NK-92 treated with Interleukin-12 subunit alpha and Interleukin-12 subunit beta, amount 100 ng/mL, for 24 hours (cell line): Measurements from ENCODE around the gene GUCD1.

Experiments used
- DNase-seq: peaks from one replicate; lab custom pipeline; 2025; lab: John Stamatoyannopoulos, UW

The GUCD1 gene

DNA sequence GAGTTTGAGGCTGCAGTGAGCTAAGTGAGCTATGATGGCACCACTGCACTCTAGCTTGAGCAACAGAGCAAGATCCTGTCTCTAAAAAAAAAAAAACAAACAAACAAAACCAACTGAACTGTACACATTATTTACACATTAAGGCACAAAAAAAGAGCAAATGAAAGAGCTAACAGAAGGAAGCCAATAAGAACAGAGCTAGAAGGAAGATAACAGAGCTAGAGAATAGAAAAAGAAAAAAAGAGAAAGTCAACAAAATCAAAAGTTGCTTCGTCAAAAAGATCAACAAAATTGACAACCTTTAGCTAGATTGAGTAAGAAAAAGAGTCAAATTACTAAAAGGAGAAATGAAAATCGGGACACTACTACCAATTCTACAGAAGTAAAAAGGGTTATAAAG, 25.0 kb downstream of the GUCD1 start:
- no peak for DNase-seq

DNA sequence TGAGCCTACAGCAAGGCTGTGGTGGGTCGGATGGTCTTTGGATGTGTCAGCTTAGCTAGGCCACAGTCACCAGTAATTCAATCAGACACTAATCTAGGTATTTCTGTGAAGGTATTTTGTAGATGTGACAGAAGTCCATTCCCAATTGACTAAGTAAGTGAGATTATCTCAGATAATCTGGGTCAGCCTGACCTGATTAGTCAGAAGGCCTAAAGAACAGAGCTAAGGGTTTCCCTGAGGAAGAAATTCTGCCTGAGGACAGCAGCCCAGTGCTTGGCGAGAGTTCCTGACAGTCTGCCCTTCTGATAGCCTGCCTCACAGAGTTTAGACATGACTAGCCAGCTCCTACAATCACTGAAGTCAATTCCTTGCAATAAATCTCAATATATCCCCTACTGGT, 28.7 kb downstream of the GUCD1 start:
- DNase-seq = no peak

DNA sequence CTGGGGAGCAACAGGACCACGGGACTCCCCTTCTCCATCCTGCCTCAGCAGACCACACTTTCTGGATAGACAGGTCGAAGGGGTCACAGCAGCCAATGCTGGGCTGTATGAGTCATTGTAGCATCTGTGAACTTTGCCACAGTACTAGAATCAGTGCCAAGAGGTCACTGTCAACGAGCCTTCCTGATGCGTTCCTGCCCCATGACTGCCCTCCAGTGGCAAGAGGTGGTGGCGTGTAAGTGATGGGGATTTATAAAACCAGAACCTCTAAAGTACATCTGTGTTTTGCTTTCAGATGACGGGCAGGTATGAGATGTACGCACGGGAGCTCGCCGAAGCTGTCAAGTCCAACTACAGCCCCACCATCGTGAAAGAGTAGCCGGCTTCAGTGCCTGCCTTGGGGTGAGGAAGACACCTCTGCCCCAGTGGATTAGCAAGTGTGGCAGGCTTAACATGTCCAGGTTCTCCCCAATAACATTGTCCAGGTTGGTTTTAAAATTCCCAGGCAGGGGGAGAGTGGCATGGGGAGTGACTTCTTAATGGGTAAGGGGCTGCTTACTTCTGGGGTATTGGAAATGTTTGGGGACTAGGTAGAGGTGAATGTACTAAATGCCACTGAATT, 29.4 kb downstream of the GUCD1 start:
- peak; percentile 68 for DNase-seq

DNA sequence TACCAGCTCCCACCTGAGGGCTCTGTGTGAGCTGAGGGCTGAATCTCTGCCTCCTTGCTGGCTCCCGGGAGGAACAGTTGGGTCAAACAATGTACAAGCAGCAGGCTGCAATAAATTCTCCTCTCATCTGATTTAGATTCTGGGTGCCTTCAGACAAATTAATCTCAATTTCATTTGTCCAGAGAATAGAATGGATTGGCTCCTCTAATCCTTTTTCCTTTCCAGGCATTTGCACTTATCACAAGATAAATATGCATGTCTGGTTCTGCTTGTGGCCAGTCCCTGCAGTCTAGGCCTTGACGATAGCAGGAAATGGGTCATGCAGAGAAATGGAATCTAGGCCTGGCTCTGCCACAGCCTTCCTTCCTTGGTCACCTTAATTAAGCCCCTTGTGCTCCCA, 31.1 kb downstream of the GUCD1 start:
- no peak for DNase-seq

DNA sequence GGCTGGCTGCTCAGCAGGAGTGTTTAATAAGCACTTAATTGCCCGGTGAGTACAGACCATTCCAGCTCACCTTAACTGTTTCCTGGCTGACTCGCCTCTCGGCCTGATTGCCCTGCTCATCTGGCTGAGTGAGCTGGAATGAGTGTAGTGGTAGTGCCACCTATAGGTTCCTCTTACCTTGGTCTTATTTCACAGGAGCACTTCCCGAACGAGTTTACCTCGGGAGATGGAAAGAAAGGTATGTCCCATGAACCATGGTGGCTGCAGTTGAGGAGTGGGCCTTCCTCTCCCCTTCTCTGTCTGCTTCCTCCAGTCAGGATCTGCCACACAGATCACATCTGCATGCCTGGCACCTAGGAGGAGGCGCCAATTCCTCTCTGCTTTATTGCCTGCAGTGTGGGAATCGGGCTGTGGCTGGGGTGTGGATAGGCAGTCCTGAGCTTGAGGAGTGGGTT, 33.1 kb downstream of the GUCD1 start:
- peak; percentile 34 for DNase-seq

DNA sequence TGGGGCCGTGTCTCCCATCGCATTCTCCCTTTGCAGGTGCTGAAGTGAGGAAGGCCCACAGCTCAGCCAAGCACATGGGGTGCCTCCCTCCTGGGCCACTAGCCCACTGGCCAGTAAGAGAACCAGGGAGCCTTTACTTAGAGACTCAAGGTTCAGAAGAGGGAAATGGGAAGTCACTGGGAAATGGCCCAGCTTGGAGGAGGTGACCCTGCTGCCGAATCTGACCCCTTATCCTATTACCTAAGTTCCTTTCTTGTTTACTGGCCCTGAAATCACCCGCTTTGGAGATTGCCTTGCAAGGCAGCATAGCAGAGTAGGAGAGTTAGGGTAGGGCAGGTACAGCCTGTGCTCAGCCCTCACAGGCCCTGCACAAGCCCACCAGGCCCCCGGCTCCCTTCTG, 35.4 kb downstream of the GUCD1 start:
- DNase-seq = no peak

DNA sequence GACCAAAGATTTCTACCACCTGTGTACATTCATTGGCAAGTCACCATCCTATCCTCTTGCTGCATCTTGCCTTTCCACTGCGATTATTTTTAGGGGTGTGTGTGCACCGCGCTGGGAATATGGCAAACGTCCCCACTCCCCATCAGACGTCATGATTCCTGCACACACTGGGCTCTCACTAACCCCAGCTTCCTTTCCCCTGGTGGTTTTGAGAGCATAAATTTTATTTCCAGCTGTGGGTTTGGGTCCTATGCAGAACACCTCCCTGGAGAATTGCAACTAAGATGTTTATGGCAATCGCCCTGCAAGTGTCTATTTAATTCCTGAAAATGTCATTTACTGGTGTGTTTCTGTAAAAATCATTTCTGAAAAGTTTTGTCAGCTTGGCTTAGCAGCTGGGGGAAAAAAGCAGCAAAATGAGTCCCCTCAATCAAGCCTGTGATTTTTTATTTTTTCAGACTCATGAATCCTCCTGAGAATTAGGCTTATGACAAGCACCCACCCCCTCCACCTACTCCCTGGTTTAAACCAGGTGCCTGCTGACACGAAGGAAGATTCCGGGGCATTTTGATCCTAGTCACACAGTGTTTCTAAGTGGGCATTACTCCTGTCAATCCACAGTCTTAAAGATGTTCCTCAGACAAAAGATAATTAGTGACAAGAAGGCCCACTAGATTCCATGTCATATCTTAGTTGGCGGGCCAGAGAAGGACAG, 36.0 kb downstream of the GUCD1 start:
- DNase-seq = no peak

DNA sequence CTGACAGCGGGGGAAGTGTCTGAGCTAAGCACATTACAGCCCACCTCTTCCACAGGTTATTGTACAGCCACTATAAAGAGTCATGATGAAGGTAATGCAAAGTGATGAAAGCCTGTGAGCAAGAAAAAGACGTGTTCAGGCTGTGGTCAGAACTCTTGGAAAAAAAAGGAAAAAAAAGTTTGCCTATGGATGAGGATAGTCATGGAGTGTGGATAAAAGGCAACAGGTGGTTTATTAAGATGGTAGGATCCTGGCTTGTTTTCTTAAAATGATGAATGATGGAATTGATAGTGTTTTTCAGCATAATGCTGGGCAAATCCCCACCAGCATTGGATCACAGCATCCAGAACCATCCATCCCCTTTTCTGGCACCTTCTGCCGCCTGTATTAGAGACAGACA, 36.7 kb downstream of the GUCD1 start:
- no peak for DNase-seq

DNA sequence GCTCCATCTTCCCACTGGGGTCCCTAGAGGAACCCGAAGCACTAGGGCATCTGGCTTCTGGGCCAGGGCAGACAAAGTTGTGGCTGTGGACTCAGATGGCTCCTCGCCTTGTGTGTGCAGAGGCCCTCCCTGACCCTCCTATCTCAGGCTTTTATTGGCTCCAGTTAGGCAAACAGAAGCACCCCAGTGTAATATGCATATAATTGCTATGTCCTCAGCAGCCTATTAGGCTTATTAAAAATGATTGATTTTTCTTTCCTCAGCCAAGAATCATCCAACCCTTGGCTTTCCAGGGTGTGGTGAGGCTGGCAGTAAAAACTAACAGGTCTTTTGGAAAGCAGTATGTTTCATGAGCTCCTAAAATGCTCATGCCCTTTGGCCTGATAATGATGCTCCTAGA, 37.5 kb downstream of the GUCD1 start:
- DNase-seq = no peak

DNA sequence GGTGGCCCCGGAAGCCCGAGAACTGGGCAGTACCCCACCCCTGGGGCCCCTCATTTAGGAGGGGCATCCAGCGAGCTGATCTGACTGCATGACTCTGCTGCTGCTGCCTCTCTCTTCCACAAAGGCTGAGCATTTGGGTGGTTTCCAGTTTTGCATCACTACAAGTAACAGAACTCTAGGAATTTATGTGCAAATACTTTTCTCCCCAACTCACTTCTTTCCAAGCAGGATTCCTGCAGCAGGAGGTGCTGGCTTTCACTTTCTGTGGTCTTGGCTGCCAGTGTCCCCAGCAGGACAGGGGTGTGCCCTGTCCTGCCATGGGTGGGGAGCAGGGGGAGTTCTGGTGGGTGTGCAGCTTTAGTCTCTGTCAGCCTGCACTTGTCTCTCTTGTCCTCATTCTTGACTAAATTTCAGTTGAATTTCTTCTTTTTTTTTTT, 38.6 kb downstream of the GUCD1 start:
- peak; percentile 22 for DNase-seq

DNA sequence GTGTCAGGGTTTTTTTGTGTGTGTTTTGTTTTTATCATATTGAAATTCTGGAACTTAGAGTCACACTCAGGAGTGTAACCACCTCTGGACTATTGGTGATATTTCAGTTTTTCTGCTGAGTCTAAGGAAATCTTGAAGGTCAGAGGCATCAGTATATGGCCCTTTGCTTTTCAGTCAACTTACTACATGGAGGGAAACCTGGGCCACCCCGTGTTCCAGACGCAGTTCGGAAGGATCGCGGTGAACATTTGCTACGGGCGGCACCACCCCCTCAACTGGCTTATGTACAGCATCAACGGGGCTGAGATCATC, 40.0 kb downstream of the GUCD1 start:
- no peak for DNase-seq

DNA sequence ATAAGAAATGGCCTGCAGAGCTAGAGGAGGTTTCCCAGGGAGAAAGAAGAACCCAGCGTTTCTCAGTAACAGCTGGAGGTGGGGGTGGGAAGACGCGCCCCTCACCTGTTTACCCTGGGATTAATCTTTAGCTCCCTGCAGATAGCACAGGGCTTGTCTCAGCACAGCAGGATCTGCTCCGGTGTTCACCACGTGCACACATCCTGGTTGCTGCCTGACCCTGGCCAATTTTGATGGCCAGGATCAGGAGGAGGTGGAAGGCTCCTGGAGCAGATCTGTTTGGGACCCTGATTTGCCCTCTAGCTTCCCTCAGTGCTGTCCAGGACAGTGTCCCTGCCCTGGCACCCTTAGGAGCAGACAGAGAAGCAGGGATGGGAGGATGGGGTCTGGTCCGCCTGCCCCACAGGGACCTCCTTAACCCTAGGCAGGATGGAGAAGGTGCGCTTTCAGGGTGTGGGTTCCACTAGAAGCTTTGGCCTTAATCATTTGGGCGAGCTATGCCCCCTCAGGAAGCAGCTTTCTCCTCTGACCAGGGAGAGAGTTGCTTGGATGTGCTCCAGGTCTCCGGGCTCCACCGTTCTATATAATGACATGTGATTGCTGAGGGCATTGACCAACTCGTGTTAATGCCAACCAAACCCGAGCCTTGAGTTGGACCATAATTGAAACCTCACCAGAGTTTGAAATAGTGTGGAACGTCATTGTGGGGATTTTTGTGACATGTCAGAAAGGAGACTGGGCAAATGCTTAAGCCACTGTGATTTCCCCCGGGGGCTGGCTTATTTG, 40.5 kb downstream of the GUCD1 start:
- DNase-seq = no peak

DNA sequence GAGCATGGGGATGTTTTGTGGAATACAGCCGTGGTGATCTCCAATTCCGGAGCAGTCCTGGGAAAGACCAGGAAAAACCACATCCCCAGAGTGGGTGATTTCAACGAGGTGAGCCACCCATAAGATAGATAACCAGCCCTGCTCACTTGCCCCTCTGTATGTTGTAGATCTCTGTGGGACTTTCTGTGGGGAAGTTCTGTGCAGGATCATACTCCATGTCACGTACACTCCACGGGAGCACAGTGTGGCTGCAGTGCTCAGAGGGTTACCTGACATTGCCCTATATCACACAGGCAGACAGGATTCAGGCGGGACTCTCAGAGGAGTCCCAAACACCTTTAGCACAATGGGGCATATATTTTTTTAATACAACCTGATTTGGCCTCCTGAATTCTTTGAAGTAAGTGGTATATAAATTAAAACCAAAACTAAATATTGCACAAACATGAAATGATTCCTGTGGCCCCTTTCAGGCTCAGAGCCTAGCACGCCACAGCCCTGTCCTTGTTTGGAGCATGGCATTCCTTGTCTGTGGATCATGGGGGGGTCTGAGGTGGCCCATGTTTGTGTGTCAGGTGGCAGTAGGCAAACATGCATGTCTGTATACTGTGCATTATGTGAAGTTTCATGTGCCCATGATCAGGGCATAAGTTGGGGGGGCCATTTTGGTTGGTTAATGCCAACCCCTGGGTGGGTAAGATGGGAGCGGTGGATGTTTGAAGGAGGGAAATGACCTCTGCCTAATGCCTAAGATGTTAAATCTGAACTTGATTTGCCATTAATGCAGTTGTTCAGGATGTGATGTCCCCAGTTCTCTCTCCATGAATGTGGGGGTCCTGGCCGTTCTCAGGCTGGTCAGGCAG, 41.3 kb downstream of the GUCD1 start:
- no peak for DNase-seq

DNA sequence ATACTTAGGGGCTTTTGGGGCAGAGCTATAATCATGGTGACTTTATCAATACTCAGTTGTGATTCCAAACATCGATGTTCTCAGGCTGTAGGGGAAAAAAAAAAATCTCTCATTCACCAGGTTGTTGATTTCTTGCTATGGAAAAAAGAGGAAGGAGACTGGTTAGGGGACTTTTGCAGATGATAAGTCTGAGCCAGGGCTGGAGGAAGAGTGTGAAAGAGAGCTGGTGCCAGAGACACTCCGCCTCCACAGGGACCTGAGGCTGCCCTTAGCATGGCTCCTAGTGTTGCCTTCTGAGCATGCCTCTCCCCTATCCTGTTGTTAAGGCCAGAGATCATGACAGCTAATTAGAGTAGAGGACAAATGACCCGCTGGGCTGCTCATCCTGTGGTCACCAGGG, 42.9 kb downstream of the GUCD1 start:
- DNase-seq = no peak

DNA sequence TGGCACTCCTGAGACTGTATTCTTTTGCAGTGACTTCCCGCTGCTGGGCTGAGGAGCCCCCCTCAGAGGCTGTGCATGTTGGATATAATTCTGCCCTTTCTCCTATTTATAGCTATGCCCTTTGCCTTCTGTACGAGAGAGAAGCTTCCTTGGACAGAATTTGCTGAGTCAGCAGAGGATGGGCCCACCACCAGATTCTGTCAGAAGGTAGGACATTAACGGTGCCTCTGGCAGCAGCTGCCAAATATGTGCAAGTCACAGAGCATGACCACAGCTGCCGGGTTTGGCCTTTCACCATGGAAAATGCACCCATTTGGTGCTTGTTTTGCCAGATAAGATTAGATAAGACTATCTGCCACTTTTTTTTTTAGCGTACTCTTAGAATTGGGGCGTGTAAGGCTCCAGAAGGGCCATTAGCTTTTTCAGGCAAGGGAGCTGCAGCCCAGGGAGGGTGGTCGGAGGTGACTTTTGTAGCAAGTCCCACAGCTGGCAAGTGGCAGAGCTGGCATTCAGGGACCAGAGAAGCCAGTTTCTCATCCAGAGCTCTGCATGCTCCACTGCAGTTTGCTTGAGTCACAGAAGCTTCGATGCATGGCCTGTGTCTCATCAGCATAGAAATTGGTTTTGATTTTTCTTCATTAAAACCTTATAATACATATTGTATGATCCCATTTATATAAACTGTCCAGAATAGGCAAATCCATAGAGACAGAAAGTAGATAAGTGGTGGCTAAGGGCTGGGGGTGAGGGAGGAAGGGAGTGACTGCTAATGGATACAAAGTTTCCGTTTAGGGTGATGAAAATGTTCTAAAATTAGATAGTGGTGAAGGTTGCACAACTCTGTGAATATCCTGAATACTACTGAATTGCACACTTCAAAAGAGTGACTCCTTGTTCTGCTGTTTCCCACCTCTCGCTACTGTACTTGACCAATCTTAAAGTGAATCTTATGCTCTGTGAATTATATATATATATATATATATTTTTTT, 44.0 kb downstream of the GUCD1 start:
- DNase-seq = peak; percentile 18

DNA sequence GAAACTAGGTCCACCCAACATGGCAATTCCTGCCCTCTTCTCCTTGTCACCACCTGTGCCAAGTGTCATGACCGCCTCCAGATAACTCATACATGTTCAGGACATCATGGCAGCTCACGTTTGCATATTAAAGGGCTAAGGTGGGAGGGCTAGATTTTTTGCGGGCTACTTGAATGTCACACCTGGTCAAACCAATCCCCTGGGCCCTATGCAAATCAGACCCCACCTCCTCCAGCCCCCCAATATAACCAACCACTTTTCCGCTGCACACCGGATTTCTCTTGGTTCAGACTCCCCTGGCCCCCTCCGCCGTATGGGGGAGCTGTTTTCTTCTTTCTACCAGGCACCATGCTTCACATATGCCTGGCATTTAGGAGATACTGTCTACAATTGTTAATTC, 47.2 kb downstream of the GUCD1 start:
- no peak for DNase-seq

DNA sequence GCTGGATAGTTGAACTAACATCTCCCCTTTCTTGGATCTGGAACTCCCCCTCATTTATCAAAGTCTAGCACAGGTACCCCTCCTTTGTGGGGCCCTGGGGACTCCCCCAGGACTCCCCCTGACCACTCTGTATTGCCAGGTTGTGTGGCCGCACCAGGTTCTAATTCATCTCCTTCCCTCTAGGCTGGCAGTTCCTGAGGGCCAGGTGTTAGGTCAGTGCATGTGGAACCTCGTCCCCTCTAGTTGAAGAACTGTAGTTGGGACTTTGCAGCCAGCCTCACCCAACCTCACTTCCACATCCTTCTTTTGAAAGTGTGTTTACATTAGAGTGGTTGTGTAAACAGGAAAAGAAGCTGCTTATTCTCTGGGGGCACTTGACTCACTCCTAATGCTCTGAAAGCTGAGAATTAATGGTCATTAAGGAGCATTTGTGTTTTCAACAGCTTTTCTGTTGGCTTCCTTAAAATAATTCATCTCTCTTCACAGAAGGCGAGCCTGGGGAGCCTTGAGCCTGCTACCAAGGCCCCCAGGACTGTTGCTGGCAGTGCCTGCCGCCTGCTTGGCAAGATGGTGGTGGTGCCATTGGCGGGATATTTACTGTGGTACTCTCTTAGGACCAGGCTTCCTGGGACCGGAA, 48.0 kb downstream of the GUCD1 start:
- no peak for DNase-seq

DNA sequence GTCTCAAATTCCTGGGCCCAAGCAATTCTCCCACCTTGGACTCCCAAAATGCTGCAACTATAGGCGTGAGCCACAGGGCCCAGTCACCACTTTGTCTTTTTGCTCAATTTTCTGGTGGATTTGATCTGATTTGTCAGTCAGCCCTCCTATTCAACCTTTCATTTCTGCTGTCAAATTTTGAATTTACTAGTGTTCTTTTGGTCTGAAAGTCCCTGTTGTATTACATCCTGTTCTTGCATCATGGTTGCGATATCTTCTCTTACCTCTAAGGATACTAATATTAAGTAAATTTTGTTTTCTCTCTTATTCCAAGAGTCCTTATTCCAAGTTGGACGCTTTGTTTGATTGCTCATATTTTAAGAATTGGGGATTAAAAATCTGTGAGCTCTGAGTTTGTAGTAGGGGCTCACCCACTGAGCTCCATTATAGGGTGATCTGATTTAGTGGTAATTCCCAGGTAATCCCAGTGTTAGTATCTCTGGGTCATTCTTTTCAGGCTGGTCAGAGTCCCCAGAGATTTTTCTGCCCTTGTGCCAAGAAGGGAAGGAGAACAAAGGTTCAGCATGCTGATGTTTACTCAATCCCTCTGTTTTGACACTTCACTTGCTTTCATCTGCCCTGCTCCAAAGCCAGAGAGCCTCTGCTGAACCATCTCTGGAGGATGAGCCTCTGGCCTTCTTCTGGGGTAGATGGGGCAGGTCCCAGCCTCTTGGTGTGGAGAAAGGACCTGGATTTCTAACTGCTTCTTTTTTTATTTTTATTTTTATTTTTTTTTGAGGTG, 49.8 kb downstream of the GUCD1 start:
- DNase-seq = no peak

DNA sequence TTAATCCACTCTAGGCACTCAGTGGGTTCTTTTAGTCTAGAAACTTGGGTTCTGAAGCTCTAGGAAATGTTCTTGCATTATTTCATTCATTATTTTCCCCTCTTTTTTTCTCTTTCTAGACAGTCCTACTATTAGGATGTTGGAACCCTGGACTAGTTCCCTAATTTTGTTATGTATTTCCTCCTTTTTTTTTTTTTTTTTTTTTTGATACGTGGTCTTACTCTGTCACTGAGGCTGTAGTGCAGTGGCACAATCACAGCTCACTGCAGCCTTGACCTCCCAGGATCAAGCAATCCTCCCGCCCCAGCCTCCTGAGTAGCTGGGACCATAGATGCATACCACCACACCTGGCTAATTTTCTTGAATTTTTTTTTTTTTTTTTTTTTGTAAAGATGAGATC, 50.4 kb downstream of the GUCD1 start:
- DNase-seq = no peak

DNA sequence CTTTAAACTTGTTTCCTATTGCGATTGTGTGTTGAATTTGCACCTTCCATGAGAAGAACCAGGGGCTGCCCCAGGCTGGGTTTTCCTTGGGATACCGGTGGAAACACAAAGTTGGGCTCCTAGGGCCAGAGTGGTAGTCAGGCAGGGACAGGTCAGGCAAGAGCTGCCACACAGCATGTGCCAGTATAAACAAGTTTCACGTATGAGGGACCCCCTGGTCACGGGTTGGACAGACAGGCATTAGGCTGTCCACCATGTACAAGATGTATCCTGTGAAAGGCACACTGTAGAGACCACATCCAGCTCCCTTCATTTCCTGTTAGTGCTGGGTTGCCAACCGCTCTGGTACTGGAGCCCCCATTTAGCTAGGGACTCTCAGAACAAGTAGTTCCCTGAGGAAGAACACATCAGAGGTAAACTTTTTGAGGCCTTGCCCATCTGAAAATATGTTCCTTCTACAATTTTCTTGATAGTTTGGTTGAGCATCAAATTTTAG, 51.0 kb downstream of the GUCD1 start:
- DNase-seq = no peak
